HG02798 (cell line): ENCODE data around the gene PRKCSH.
"Not testable (repeated sequence)": the region's sequence is repeated elsewhere in the genome, so short reads cannot be mapped to it uniquely, and the experiment has no call there.

Source experiments
- ATAC-seq: cut with Tn5 transposase; IDR thresholded peaks from one replicate; pipeline ENCODE4 v1.9.1; 2021; ENCODE audit warnings: mild to moderate bottlenecking; ENCODE audit not compliant: unreplicated experiment, poor library complexity

Gene PRKCSH

DNA sequence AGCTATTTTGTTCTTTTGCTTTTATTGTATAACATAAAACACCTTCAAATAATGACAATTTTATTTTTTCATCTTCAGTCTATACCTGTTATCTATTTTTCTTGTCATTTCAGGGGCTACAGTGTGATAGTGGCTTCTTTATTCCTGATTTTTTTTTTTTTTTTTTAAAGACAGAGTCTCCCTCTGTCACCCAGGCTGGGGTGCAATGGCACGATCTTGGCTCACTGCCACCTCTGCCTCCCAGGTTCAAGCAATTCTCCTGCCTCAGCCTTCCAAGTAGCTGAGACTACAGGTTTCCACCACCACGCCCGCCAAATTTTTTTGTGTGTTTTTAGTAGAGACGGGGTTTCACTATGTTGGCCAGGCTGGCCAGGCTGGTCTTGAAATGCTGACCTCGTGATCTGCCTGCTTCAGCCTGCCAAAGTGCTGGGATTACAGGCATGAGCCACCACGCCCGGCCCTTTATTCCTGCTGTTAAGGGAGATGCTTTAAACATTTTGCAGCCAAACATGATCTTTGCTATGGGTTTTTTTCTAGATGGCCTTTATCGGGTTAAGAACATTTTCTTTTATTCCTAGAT lies 32.9 kb downstream of the PRKCSH start:
- not testable (repeated sequence) for ATAC-seq

GRCh38 chr19:11473725-11474124 lies 38.3 kb downstream of the PRKCSH start:
- ATAC-seq: no peak

- ATAC-seq: not testable (repeated sequence)
Measured at GRCh38 chr19:11475343-11475742, 39.9 kb downstream of the PRKCSH start.

GRCh38 chr19:11475861-11476260 lies 40.4 kb downstream of the PRKCSH start:
- ATAC-seq: no peak

GRCh38 chr19:11478167-11479089 lies 43.0 kb downstream of the PRKCSH start:
- ATAC-seq: no peak

- no peak for ATAC-seq
Measured at GRCh38 chr19:11479090-11479897, 43.9 kb downstream of the PRKCSH start.

DNA sequence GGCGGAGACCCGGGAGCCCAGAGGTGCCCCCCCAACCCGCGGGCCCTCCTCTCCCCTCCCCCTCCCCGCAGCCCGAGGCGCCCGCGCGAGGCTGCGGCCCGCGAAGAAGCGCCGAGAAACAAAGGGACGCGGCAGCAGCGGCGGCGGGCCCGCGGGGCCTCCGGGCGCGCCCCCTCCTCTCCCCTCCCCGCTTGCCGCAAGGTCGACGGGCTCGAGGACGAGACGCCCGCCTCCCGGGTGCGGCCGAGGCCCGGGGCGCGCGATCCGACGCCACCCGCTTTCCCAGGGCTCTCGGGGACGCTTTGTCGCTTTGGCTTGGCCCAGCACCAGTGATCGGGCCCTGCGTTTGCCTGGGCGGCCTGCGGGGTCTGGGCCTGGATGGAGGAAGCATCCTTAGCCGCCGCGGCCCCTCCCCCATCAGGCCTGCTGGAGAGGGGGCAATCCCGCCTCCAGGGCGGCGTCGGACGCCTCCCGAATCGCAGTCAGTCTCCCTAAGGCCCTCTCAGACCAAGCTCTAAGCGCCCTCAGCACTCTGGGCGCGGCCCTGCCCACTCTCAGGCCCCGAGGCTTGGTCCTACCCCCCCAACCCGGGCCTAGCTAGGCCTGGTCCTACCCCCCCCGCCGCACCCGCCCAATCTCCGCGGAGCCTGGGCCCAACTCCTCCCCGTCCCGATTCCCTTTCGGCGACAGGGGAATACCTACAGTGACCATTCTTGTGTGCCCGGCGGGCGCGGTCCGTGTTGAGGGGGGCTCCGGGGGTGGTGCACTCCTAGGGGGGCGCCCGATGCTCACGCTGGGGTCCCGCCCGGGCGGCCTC lies 44.7 kb downstream of the PRKCSH start:
- ATAC-seq: no peak

- ATAC-seq: no peak
Measured at GRCh38 chr19:11480715-11481533, 45.5 kb downstream of the PRKCSH start, which contains the start of gene ELAVL3. Gene ELAVL3, minus strand, starts transcription at chr19:11481046. Its CDS starts 438 bp downstream, at chr19:11480608.

DNA sequence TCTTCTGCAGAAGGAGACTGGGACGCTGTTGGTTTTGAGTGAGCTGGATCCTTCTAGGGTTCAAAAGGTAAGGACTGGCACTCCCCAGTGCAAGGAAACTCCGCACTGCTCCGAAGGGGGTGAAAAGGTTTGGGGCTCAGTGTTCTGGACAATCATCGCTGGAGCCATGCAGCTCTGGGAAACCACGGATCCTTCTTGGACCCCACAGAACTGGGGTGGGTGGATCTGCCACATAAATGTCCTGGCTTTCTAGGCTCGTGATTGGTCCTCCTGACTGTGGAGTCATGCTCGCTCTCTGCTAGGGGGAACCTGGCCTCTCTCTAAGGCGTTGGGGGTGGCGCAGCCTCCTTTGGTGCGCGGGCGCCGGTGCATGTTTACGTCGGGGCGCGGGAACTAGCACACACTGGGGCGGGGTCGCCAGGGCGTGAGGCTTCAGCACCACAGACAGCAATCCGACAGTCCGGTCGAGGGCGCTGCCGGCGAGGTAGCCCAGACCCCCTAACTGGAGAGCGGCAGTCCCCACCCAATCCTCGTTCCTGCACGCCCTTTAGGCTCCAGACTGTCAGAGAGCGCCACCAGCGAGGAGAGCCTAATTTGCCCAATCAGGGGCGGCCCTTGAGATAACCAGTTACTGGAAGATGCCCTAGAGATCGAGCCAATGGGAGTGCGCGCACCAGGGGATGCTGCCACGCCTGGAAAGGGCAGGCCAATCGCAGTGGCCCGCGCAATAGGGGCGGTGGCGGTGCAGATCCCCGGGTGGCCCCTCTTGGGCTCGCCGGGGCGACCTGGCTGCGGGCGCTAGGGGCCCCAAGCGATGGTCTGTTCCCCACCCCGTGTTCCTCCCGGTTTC lies 46.3 kb downstream of the PRKCSH start:
- ATAC-seq: peak; percentile 71

GRCh38 chr19:11482384-11483050 lies 47.1 kb downstream of the PRKCSH start:
- ATAC-seq: peak; percentile 72

GRCh38 chr19:11483366-11484111 lies 48.1 kb downstream of the PRKCSH start:
- ATAC-seq: no peak

DNA sequence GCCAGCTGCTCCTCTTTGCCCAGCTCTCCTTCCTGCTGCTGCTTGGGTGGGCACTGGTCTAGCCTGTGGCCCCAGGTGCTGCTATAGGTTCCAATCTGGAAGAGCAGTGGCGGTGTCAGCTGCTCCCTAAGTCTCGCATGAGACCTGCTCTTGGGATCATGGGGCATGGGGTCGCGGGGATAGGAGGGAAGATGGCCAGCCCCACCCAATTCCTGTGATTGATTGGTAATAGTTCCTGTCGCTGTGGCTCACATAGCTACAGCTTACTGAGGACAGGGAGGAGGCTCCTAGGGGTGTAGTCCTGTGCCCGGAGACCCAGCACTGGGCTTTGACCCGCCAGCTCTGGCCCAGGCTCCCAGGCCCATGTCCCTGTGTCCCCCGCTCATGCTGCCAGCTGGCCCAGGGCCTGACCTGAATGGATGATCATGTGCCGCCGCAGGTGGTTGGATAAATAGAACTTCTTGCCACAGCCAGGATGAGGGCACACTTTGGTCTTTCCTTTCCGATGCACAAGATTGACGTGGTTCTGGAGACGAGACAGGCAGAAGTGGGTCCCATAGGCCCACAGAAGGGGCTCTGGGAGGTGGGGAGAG lies 49.9 kb downstream of the PRKCSH start:
- no peak for ATAC-seq

- no peak for ATAC-seq
Measured at GRCh38 chr19:11486661-11487503, 51.4 kb downstream of the PRKCSH start.

DNA sequence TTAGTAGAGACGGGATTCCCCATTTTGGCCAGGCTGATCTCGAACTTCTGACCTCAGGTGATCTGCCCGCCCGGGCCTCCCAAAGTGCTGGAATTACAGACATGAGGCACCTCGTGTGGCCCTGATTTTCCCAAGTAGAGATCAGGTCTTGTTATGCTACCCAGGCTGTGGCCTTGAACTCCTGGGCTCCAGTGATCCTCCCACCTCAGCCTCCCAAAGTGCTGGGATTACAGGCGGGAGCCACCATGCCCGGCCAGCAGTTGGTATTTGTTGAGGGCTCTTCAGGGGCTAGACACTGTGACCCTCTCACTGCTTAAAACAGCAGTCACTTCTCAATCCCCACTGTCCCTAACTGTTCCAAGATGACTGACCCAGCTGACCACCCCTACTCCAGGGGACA lies 53.9 kb downstream of the PRKCSH start:
- ATAC-seq: no peak

- ATAC-seq: no peak
Measured at GRCh38 chr19:11494634-11495285, 59.3 kb downstream of the PRKCSH start.
